Kidney (tissue), 14 donors: ENCODE data around the gene MYO1D. TPM values are rescaled to one million over a fixed set of nuclear protein-coding genes. Genes with fewer than 3 reads are reported as not detected.

Experiments used
- DNase-seq, 5 donors: peaks; one replicate each; pipeline ENCODE4 v3.0.0-alpha.2; 2013 to 2020
- FAIRE-seq: peaks from 2 replicates; lab custom pipeline; 2012; peaks lifted over from hg19 to GRCh38; lab: Jason Lieb, UNC
- H3K27ac ChIP-seq, 2 donors: one replicate each; pipeline ENCODE4 v1.7.0; 2013; ENCODE audit warnings: low read depth in 2 of 2, low read length in 2 of 2, inconsistent platforms in 1 of 2
- H3K27me3 ChIP-seq: one replicate; pipeline ENCODE4 v1.7.1; 2013; ENCODE audit warnings: low read length, inconsistent platforms; ENCODE audit not compliant: control insufficient read depth, insufficient read depth
- H3K36me3 ChIP-seq, 3 donors: one replicate each; pipeline versions ENCODE4 v1.7.0 to v1.7.1; 2013; ENCODE audit warnings: low read length in 3 of 3, control low read depth in 1 of 3, inconsistent platforms in 1 of 3; ENCODE audit not compliant: insufficient read depth in 3 of 3, control insufficient read depth in 2 of 3
- H3K4me1 ChIP-seq, 3 donors: one replicate each; pipeline versions ENCODE4 v1.7.0 to v1.7.1; 2013; ENCODE audit warnings: low read length in 3 of 3, inconsistent platforms in 1 of 3, low read depth in 1 of 3; ENCODE audit not compliant: control insufficient read depth in 2 of 3, insufficient read depth in 2 of 3
- H3K4me3 ChIP-seq, 3 donors: one replicate each; pipeline versions ENCODE4 v1.7.0 to v1.8.1; 2013; ENCODE audit warnings: low read length in 3 of 3, control low read depth in 1 of 3, inconsistent platforms in 1 of 3
- H3K9ac ChIP-seq, 3 donors: one replicate each; pipeline versions ENCODE4 v1.7.0 to v1.7.1; 2013; ENCODE audit warnings: low read length in 3 of 3, control low read depth in 1 of 3, inconsistent platforms in 1 of 3
- H3K9me3 ChIP-seq, 3 donors: one replicate each; pipeline versions ENCODE4 v1.7.0 to v1.7.1; 2013; ENCODE audit warnings: low read length in 3 of 3, control low read depth in 1 of 3, inconsistent platforms in 1 of 3; ENCODE audit not compliant: control insufficient read depth in 2 of 3, insufficient read depth in 1 of 3
- intact Hi-C: fragments of 100-400 bp; cut with DNase I; formaldehyde crosslinking; loops from one replicate; pipeline ENCODE4 v1.11.1; 2022
- polyA plus RNA-seq: library from polyadenylated mRNA; stranded (reverse); fragments of 350-450 nt; fragmentation: Illumina TruSeq; extraction: RNeasy Lipid Tissue Mini Kit (QIAGEN cat#74804); gene quantifications from one replicate; pipeline ENCODE4 v1.2.3, GENCODE V29; 2014; ENCODE audit warnings: low read depth, low replicate concordance; ENCODE audit not compliant: insufficient read depth
- total RNA-seq: library from RNA; stranded (reverse); fragmentation: NEBNext Ultra II Directional; extraction: Animal tissue kit (Norgen Biotek cat#: 25700); gene quantifications from one replicate; pipeline ENCODE4 v1.2.1, GENCODE V29; 2021
- TF ChIP-seq, protein P1 (sequence below): IDR thresholded peaks from 3 replicates; pipeline ENCODE4 v1.5.1; 2012; ENCODE audit warnings: mild to moderate bottlenecking, moderate library complexity, borderline replicate concordance; ENCODE audit not compliant: insufficient read depth; ENCODE audit errors: extremely low read depth
- donor health status: control.
- donor health status: control.
- donor health status: control.
- donor health status: control.
- donor health status: control.
- donor health status: DM: yes; HTN: yes; CAD: no.
- donor health status: Normal renal cell carcinoma (clear cell type).

MYO1D gene
- total and polyA plus RNA-seq, 2 donors from 2014 or later: 21.1 to 99.9 TPM

DNA sequence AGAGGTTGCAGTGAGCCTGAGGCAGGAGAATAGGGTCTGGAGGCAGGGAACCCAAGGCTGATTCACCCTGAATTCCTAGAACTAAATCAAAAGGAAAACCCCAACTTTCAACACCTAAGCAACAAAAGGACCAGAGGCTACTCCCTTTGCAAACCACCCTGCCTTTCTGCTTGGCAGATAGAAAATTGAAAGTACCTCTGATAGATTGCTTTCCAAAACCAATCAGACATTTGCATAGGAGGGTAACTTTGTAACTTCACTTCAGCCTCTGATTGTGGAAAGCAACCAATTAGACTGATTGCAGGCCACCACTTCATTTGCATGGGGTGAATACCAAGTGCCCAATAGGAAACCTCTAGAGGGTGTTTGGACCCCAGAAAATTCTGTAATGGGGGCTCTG lies 40.2 kb upstream of the MYO1D start:
- no peak overlapping the region for H3K9ac ChIP-seq
- intact Hi-C loops: no loop called here
- no peak overlapping the region for H3K27ac ChIP-seq
- no peaks in the 10 kb centered on the region for H3K36me3 ChIP-seq
- TF ChIP-seq, protein P1, sequence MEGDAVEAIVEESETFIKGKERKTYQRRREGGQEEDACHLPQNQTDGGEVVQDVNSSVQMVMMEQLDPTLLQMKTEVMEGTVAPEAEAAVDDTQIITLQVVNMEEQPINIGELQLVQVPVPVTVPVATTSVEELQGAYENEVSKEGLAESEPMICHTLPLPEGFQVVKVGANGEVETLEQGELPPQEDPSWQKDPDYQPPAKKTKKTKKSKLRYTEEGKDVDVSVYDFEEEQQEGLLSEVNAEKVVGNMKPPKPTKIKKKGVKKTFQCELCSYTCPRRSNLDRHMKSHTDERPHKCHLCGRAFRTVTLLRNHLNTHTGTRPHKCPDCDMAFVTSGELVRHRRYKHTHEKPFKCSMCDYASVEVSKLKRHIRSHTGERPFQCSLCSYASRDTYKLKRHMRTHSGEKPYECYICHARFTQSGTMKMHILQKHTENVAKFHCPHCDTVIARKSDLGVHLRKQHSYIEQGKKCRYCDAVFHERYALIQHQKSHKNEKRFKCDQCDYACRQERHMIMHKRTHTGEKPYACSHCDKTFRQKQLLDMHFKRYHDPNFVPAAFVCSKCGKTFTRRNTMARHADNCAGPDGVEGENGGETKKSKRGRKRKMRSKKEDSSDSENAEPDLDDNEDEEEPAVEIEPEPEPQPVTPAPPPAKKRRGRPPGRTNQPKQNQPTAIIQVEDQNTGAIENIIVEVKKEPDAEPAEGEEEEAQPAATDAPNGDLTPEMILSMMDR: no peak
- H3K9me3 ChIP-seq: no peaks in the 10 kb centered on the region
- H3K27me3 ChIP-seq: no peaks in the 10 kb centered on the region
- H3K4me3 ChIP-seq: no peak overlapping the region
- DNase-seq (no peak), FAIRE-seq (no peak)
- H3K4me1 ChIP-seq: no peaks in the 10 kb centered on the region

DNA sequence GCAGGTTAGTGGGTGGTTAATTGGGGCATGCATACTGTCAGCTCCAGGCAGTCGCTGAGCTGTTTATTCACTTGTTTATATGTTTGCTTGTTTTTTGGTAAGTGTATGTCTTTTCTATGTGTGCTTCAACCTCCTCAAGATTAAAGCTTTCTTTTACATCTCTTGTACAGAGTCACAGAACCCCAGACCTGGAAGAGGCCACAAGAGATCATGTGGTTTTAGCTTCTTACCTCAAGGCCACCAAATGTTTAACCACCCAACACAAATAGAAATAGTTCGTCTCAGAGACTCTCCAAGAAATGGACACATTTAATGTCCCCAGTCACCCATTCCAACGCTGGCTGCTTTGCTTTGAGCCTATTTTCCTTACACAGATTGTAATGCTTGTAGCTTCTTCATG lies 39.2 kb upstream of the MYO1D start:
- Histone ChIP-seq H3K4me1 (no peaks in the 10 kb centered on the region), H3K4me3 (no peak overlapping the region), H3K27ac (no peak overlapping the region), H3K36me3 (no peaks in the 10 kb centered on the region), H3K9me3 (no peaks in the 10 kb centered on the region), H3K9ac (no peak overlapping the region), H3K27me3 (no peaks in the 10 kb centered on the region)
- TF ChIP-seq, protein P1: no peak
- FAIRE-seq (no peak), DNase-seq (no peak)
- intact Hi-C loops: no loop called here

DNA sequence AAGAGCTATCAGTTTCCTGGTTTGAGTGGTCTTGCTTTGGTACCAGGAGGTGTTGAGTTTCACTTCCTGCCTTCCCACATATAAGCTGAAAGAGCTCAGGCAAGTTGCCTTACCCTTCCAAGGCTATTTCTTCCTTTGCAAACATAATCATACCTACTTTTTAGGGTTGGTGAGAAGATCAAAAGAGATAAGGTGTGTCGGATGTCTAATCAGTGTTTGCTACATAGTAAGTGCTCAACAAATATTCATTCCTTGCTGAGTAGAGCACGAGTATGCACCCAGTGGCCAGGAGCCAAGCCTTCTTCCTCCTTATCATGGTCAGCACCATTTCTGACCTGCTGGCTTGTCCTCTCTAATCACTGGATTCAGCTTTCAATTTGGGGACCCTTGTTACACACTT lies 38.3 kb upstream of the MYO1D start:
- Histone ChIP-seq H3K27ac (no peak overlapping the region), H3K9ac (no peak overlapping the region), H3K4me3 (no peak overlapping the region), H3K27me3 (no peaks in the 10 kb centered on the region), H3K4me1 (no peaks in the 10 kb centered on the region), H3K9me3 (no peaks in the 10 kb centered on the region), H3K36me3 (no peaks in the 10 kb centered on the region)
- TF ChIP-seq, protein P1: no peak
- intact Hi-C loops: no loop called here
- no peak for DNase-seq
- FAIRE-seq: no peak

DNA sequence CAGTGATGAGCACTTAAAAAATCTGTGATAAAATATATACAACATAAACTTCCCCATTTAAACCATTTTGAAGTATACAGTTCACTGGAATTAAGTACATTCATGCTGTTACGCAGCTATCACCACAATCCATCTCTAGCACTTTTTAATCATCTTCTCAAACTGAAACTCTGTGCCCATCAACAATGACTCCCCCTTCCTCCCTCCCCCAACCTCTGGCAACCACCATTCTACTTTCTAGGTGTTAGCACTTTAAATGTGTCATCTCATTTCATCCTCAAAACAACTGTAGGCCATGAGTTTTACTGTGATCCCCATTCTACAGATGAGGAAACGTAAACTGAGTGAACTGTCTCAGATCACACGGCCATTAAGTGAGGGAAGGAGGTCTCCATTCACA lies 37.3 kb upstream of the MYO1D start:
- TF ChIP-seq, protein P1: no peak
- Histone ChIP-seq H3K27me3 (no peaks in the 10 kb centered on the region), H3K36me3 (no peaks in the 10 kb centered on the region), H3K9ac (no peak overlapping the region), H3K9me3 (no peaks in the 10 kb centered on the region), H3K4me3 (no peak overlapping the region), H3K27ac (no peak overlapping the region), H3K4me1 (no peaks in the 10 kb centered on the region)
- no peak for FAIRE-seq
- intact Hi-C loops: no loop called here
- no peak for DNase-seq
